Esophagus squamous epithelium (tissue), 5 donors: ENCODE results near the gene NCOA7. TPM values are rescaled to one million over a fixed set of nuclear protein-coding genes. Genes with fewer than 3 reads are reported as not detected.
A peak's percentile ranks its signal among the peaks of the same experiment; 100 is the strongest.

ENCODE experiments used
- DNase-seq: peaks from one replicate; lab custom pipeline; 2025; lab: John Stamatoyannopoulos, UW
- H3K27ac ChIP-seq, 4 donors: fragments of 200-600 bp; sonication (generic); one replicate each; pipeline ENCODE4 v1.5.1; 2016 to 2019; ENCODE audit warnings: mild to moderate bottlenecking in 1 of 4
- H3K27me3 ChIP-seq, 4 donors: fragments of 200-600 bp; sonication (generic); 1 replicate in 3 of 4; 2 replicates in 1 of 4; pipeline versions ENCODE4 v1.5.1 to v1.6.0; 2017 to 2021; ENCODE audit warnings: antibody characterized with exemption in 1 of 4
- H3K36me3 ChIP-seq, 3 donors: fragments of 200-600 bp; sonication (generic); one replicate each; pipeline ENCODE4 v1.5.1; 2016 to 2019
- H3K4me1 ChIP-seq, 3 donors: fragments of 200-600 bp; sonication (generic); one replicate each; pipeline ENCODE4 v1.5.1; 2017 to 2019
- H3K4me3 ChIP-seq, 4 donors: fragments of 200-600 bp; sonication (generic); 1 replicate in 3 of 4; 2 replicates in 1 of 4; pipeline ENCODE4 v1.5.1; 2016 to 2019; ENCODE audit warnings: mild to moderate bottlenecking in 2 of 4, moderate library complexity in 1 of 4
- H3K9me3 ChIP-seq, 3 donors: fragments of 200-600 bp; sonication (generic); one replicate each; pipeline ENCODE4 v1.5.1; 2016 to 2019
- POLR2A ChIP-seq, 4 donors: fragments of 450-650 bp; IDR thresholded peaks; one replicate each; pipeline ENCODE4 v1.6.1; 2017; ENCODE audit warnings: antibody characterized with exemption in 4 of 4, mild to moderate bottlenecking in 4 of 4, moderate library complexity in 3 of 4
- WGBS, 2 donors: methylation state at CpG; one replicate each; pipeline ENCODE4 v1.1.5; 2018; 5-methylcytosine and 5-hydroxymethylcytosine counted together
- intact Hi-C: fragments of 100-400 bp; cut with DNase I; formaldehyde crosslinking; loops from one replicate; pipeline ENCODE4 v1.15.0; 2022
- total RNA-seq, 4 donors: library from RNA; depleted of rRNA; stranded (reverse); fragments of >200 nt; gene quantifications; one replicate each; pipeline ENCODE4 v1.1.0, GENCODE V29; 2016
- TF ChIP-seq, protein P1 (sequence below), 6 experiments: fragments of 450-650 bp in 4 of 6; fragments of 200-600 bp in 2 of 6; sonication (generic) in 2 of 6; IDR thresholded peaks; one replicate each; pipeline ENCODE4 v1.5.1; 2016 to 2019; ENCODE audit warnings: antibody characterized with exemption in 6 of 6, mild to moderate bottlenecking in 4 of 6, moderate library complexity in 4 of 6
- donor health status: DM: yes; HTN: yes; CAD: no.

Gene NCOA7
- total RNA-seq, 4 donors from 2014 or later = 30.9 to 85.1 (median 45.8) TPM

DNA sequence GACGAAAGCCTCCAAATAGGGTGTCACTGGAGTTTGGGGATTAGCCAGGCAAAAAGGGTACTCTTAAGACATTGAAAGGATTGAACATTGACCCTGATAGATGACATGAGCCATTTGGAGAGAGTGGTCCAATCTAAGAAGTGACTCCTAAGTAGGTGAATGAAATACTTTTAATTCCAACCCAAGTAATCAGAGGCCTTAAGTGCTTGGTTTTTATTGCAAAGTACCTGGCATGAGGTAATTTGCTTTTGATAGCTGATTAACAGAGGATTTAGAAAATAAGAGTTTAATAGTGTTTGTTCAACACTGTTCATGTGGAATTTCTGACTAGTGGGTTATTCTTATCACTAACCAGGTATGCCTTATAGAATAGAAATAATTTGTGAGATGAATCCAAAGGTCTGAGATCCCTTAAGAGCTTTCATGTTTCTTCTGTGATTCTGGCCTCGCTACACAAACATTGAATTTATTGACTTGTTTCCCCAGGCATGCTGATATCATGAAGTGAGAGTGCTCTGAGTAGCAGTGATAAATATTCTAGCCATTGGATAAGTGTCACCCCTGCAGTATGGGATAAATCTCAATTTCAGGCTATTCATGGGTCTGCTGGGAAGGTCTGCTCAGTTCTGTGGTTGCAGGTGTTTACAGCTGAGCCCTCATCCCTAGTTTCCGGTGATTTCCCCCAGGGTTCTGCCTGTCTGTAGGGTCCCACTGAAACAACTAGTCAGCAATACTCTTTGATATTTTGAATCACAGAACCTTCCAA, 6.5 kb downstream of the NCOA7 start:
- intact Hi-C loops = no loop called here
- Histone ChIP-seq H3K36me3 (peaks cover 0 to 5% (median 0%) of the 10 kb centered on the region in 3 donors), H3K27ac (no peak overlapping the region), H3K4me1 (peaks cover 6 to 58% (median 37%) of the 10 kb centered on the region in 3 donors), H3K4me3 (no peak overlapping the region), H3K27me3 (no peaks in the 10 kb centered on the region), H3K9me3 (no peaks in the 10 kb centered on the region)
- no peak for DNase-seq
- 89 to 100% methylated on average over 3 of the region's 3 CpGs for WGBS, 2 donors
- TF ChIP-seq, protein P1, sequence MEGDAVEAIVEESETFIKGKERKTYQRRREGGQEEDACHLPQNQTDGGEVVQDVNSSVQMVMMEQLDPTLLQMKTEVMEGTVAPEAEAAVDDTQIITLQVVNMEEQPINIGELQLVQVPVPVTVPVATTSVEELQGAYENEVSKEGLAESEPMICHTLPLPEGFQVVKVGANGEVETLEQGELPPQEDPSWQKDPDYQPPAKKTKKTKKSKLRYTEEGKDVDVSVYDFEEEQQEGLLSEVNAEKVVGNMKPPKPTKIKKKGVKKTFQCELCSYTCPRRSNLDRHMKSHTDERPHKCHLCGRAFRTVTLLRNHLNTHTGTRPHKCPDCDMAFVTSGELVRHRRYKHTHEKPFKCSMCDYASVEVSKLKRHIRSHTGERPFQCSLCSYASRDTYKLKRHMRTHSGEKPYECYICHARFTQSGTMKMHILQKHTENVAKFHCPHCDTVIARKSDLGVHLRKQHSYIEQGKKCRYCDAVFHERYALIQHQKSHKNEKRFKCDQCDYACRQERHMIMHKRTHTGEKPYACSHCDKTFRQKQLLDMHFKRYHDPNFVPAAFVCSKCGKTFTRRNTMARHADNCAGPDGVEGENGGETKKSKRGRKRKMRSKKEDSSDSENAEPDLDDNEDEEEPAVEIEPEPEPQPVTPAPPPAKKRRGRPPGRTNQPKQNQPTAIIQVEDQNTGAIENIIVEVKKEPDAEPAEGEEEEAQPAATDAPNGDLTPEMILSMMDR (IDR thresholded peaks at IDR 0.05) = no peak
- TF ChIP-seq POLR2A (IDR thresholded peaks at IDR 0.05) = no peak

DNA sequence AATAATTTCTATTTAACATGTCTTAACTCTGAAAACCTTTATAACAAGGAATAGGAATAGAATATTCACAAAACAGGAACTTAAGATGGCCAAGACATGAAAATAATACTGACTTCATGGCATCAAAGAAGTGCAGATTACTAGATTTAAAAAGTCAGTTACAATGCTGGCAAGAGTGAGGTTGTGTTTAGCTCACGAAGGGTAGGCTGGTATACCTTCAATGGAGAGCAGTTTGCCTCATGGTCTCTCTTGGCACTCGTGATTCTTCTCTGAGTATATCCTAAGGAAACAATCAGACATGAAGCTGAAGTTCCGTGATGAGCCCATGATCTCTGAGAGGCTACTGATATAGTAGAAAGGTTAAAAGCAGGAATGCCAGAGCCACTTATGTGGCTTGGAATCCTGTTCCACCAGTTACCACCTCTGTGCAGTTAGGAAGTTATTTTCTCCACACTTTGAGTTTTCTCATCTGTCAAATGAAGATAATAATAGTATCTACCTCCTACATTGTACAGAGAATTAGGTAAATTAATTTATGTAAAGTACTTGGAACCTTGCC, 7.2 kb downstream of the NCOA7 start:
- Histone ChIP-seq H3K36me3 (peaks cover 0 to 7% (median 0%) of the 10 kb centered on the region in 3 donors), H3K4me1 (peaks cover 6 to 58% (median 36%) of the 10 kb centered on the region in 3 donors), H3K9me3 (no peaks in the 10 kb centered on the region), H3K4me3 (no peak overlapping the region), H3K27me3 (no peaks in the 10 kb centered on the region), H3K27ac (no peak overlapping the region)
- DNase-seq = no peak
- intact Hi-C loops = no loop called here
- 74 to 81% methylated on average over 3 of the region's 3 CpGs for WGBS, 2 donors
- TF ChIP-seq, protein P1 (IDR thresholded peaks at IDR 0.05) = no peak
- TF ChIP-seq POLR2A (IDR thresholded peaks at IDR 0.05) = no peak

DNA sequence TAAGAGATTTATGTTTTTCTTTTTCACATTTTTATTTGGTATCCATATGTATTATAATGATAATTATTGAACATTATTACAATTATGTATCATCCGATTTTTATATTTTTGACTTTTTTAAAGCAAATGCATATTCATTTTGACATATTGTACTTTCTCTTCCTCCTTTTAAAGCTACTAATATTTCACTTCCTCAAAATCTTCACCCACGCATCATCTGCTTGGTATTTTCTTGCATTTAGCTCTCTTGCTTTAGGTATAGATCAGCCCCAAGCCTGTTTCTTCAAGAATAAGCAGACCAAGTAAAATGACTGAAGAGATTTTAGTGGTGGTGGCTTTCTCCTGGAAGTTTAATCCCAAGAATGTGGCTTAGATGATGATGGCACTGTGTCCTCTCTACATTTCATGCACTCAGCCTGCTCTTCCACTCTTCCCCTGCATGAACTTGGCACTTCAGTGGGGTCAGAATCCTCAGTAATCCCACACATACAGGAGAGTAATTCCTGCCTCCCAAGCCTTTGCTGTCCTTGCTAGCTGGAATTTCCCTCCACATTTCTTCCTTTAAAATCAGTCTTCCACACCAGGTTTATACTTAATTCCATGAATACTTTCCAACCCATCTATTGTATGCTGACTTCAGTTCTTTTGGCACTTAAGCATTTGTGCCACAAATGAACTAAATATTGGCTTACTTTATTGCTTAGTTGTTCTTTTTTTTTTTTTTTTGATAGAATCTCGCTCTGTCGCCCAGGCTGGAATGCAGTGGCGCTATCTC, 8.2 kb downstream of the NCOA7 start:
- no peak for TF ChIP-seq POLR2A (IDR thresholded peaks at IDR 0.05)
- TF ChIP-seq, protein P1 (IDR thresholded peaks at IDR 0.05) = no peak
- DNase-seq = no peak
- Histone ChIP-seq H3K27me3 (no peaks in the 10 kb centered on the region), H3K4me3 (no peak overlapping the region), H3K27ac (no peak overlapping the region), H3K36me3 (peaks cover 0 to 7% (median 0%) of the 10 kb centered on the region in 3 donors), H3K4me1 (peaks cover 0 to 58% (median 27%) of the 10 kb centered on the region in 3 donors), H3K9me3 (no peaks in the 10 kb centered on the region)
- intact Hi-C loops = no loop called here
- 64 to 69% methylated on average over 5 of the region's 5 CpGs for WGBS, 2 donors

DNA sequence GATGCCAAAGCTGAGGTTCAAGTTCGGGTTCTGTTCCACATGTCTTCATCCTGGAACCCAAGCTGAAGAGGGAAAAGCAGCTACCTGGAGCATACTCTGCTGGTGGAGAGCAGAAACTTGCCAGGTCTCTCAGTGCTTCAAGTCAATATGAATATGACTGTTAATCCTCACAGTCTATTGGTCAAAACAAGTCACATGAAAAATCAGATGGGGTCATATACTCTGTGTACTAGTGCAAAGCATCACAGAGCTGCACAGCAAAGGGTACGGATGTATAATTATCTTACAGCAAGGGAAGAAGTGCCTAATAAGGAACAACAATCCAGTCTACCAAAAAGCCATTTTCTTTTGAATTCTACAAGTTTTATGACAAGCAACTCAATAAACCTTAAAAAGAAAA, 11.6 kb downstream of the NCOA7 start:
- intact Hi-C loops = no loop called here
- H3K27ac ChIP-seq = peak overlapping the region in 1 of 4 donors; percentile 42

More for the DNA sequence above, 11.6 kb downstream of the NCOA7 start:
- H3K4me3 ChIP-seq = no peak overlapping the region
- no peak for DNase-seq
- H3K36me3 ChIP-seq = peaks cover 0 to 7% (median 0%) of the 10 kb centered on the region in 3 donors
- H3K27me3 ChIP-seq = no peaks in the 10 kb centered on the region
- WGBS, 2 donors = 83 to 92% methylated on average over 2 of the region's 2 CpGs
- TF ChIP-seq, protein P1 (IDR thresholded peaks at IDR 0.05) = no peak
- no peak for TF ChIP-seq POLR2A (IDR thresholded peaks at IDR 0.05)
- H3K9me3 ChIP-seq = no peaks in the 10 kb centered on the region
- peaks cover 0 to 51% (median 14%) of the 10 kb centered on the region in 3 donors for H3K4me1 ChIP-seq
